DOHH2 (cell line): ENCODE measurements around the gene GATA5.

Experiments
- H3F3A ChIP-seq: fragments of 200-600 bp; sonication (generic), shearing (Covaris generic); 2 replicates; pipeline ENCODE4 v1.6.0; 2016; ENCODE audit warnings: antibody characterized with exemption, mild to moderate bottlenecking; ENCODE audit not compliant: control insufficient read depth, insufficient read depth
- H3K27ac ChIP-seq: fragments of 200-600 bp; sonication (generic); 2 replicates; pipeline ENCODE4 v1.5.1; 2014; ENCODE audit warnings: low read depth, mild to moderate bottlenecking, low read length, moderate library complexity
- H3K27me3 ChIP-seq: fragments of 200-600 bp; sonication (generic); 2 replicates; pipeline ENCODE4 v1.6.1; 2014; ENCODE audit warnings: mild to moderate bottlenecking, low read length, mixed read lengths; ENCODE audit not compliant: control insufficient read depth
- H3K36me3 ChIP-seq: fragments of 200-600 bp; sonication (generic); 2 replicates; pipeline ENCODE4 v1.6.1; 2014; ENCODE audit warnings: mild to moderate bottlenecking, low read length, moderate library complexity, mixed read lengths; ENCODE audit not compliant: control insufficient read depth
- H3K4me1 ChIP-seq: fragments of 200-600 bp; sonication (generic); 2 replicates; pipeline ENCODE4 v1.6.1; 2014; ENCODE audit warnings: mild to moderate bottlenecking, low read length, mixed read lengths; ENCODE audit not compliant: control insufficient read depth
- H3K4me2 ChIP-seq: fragments of 200-600 bp; sonication (generic); 2 replicates; pipeline ENCODE4 v1.6.0; 2014; ENCODE audit warnings: mild to moderate bottlenecking, low read length, moderate library complexity
- H3K4me3 ChIP-seq: fragments of 200-600 bp; sonication (generic); 2 replicates; pipeline ENCODE4 v1.5.1; 2014; ENCODE audit warnings: mild to moderate bottlenecking, low read length, mixed read lengths
- H3K79me2 ChIP-seq: fragments of 200-600 bp; sonication (generic); 2 replicates; pipeline ENCODE4 v1.6.1; 2014; ENCODE audit warnings: mild to moderate bottlenecking, low read length, mixed read lengths; ENCODE audit not compliant: control insufficient read depth
- H3K9me2 ChIP-seq: fragments of 200-600 bp; sonication (generic); replicated peaks from 2 replicates; pipeline ENCODE4 v1.6.1; 2014; ENCODE audit warnings: mild to moderate bottlenecking, low read length, mixed read lengths; ENCODE audit not compliant: control insufficient read depth
- H3K9me3 ChIP-seq: fragments of 200-600 bp; sonication (generic); 2 replicates; pipeline ENCODE4 v1.6.1; 2014; ENCODE audit warnings: antibody characterized with exemption, low read length, mixed read lengths; ENCODE audit not compliant: control insufficient read depth, insufficient read depth
- H4K20me1 ChIP-seq: fragments of 200-600 bp; sonication (generic); 2 replicates; pipeline ENCODE4 v1.6.0; 2014; ENCODE audit warnings: low read depth, mild to moderate bottlenecking, antibody characterized with exemption, low read length, moderate library complexity; ENCODE audit not compliant: control insufficient read depth, insufficient read depth
- EZH2phosphoT487 ChIP-seq: fragments of 200-600 bp; sonication (generic); IDR thresholded peaks from 2 replicates; pipeline ENCODE4 v1.6.1; 2017; ENCODE audit warnings: borderline replicate concordance, mild to moderate bottlenecking, antibody characterized with exemption, low read length, moderate library complexity, mixed read lengths
- TF ChIP-seq, protein P1 (sequence below): fragments of 200-600 bp; sonication (generic); IDR thresholded peaks from one replicate; pipeline ENCODE4 v1.5.1; 2014; ENCODE audit warnings: antibody characterized with exemption, mild to moderate bottlenecking, low read depth, low read length; ENCODE audit not compliant: poor library complexity, severe bottlenecking

GATA5 gene

DNA sequence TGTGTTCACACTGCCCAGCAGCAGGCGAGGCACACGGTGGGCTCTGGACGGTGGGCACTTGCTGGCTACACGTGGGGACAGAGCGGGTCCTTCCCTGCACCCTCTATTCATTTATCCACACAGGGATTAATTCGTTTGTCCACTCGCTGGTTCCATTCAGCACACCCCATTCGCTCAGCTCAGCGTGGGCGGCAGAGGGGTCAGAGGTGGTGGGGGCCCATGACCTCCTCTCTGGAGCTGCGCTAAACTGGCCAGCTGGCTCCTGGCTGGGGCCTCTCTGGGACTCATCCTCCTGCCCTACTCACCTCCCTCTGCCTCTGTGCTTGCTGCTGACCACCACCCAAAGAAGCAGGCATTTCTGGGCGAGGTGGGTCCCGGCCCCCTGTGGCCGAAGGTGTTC, 27.0 kb downstream of the GATA5 start:
- no peak overlapping the region for H3K27ac ChIP-seq

DNA sequence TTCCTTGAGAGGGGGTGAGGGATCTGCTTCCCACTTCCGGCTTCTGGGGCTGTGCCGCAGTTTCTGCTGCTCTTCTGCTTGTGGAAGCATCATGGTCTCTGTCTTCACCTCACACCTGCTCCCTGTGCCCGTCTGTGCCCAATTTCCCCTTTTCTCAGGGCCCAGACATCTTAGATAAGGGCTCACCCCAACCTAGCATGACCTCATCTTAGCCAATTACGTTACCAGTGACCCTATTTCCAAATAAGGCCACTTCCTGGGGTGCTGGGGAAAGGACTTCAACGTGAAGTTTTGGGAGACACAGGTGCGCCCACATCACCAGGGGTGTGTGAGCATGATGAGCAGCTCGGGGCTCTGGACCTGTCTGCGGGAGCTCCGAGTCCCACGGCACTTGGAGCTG, 27.8 kb downstream of the GATA5 start:
- no peaks in the 10 kb centered on the region for H3K9me3 ChIP-seq

More for the DNA sequence above, 27.0 kb downstream of the GATA5 start:
- Histone ChIP-seq H3K4me3 (no peak overlapping the region), H3K9me2 (no peaks in the 10 kb centered on the region), H3K27me3 (no peaks in the 10 kb centered on the region), H4K20me1 (no peaks in the 10 kb centered on the region), H3K36me3 (no peaks in the 10 kb centered on the region), H3F3A (no peaks in the 10 kb centered on the region), H3K4me1 (no peaks in the 10 kb centered on the region), H3K9me3 (no peaks in the 10 kb centered on the region), H3K4me2 (no peak overlapping the region), H3K79me2 (no peaks in the 10 kb centered on the region)
- TF ChIP-seq, protein P1, sequence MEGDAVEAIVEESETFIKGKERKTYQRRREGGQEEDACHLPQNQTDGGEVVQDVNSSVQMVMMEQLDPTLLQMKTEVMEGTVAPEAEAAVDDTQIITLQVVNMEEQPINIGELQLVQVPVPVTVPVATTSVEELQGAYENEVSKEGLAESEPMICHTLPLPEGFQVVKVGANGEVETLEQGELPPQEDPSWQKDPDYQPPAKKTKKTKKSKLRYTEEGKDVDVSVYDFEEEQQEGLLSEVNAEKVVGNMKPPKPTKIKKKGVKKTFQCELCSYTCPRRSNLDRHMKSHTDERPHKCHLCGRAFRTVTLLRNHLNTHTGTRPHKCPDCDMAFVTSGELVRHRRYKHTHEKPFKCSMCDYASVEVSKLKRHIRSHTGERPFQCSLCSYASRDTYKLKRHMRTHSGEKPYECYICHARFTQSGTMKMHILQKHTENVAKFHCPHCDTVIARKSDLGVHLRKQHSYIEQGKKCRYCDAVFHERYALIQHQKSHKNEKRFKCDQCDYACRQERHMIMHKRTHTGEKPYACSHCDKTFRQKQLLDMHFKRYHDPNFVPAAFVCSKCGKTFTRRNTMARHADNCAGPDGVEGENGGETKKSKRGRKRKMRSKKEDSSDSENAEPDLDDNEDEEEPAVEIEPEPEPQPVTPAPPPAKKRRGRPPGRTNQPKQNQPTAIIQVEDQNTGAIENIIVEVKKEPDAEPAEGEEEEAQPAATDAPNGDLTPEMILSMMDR, result no peak
- no peak for TF ChIP-seq EZH2phosphoT487

DNA sequence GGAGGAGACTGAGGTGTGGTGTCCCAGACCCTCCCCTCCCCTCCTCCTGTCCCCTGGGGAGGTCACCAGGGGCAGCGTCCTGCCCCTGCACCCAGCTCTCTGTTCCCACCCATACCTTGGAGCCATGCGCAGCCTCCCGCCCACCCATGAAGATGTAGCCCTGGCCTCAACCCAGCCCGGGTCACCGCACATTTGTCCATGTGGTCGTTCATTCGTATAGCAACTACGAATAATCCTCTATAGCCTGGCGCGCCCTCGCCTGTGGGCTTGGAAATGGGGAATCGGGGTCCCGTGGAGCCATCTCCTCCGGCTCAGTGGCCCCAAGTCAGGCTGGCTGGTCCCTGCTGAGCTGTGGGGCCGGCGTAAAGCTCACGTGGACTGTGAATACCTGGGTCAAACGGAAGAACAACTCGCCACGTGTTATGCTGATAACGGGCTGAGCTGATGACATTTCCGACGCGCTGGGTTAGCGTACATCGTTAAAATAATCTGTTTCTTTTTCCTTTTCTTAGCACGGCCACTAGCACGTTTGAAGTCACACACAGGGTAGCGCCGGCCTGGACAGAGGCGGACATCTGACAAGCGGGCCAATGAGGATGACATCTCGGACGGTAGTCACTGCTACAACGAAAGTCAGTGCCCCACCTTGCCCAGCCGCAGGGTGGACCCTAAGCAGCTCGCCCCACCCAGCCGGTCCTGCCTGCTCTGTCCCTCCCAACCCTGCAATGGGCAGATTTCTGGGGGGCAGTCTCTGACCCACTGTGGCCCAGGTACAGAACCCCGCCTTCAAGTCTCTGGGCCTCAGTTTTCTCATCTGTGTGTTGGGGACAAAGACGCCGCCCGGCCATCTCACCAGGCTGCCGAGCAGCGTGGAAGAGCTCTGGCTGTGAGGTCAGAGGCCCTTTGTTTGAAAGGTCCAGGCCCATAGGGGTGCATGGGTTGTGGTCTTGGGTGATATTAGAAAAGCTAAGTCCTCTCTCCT, 28.6 kb downstream of the GATA5 start:
- TF ChIP-seq, protein P1, result no peak
- no peak for TF ChIP-seq EZH2phosphoT487
- Histone ChIP-seq H3K9me2 (no peaks in the 10 kb centered on the region), H3K4me2 (no peak overlapping the region), H4K20me1 (no peaks in the 10 kb centered on the region), H3K27ac (no peak overlapping the region), H3K79me2 (no peaks in the 10 kb centered on the region), H3K27me3 (no peaks in the 10 kb centered on the region), H3F3A (no peaks in the 10 kb centered on the region), H3K9me3 (no peaks in the 10 kb centered on the region), H3K4me3 (no peak overlapping the region), H3K36me3 (no peaks in the 10 kb centered on the region), H3K4me1 (no peaks in the 10 kb centered on the region)

More for the DNA sequence above, 27.8 kb downstream of the GATA5 start:
- Histone ChIP-seq H3K4me1 (no peaks in the 10 kb centered on the region), H3K9me2 (no peaks in the 10 kb centered on the region), H3K27ac (no peak overlapping the region), H3F3A (no peaks in the 10 kb centered on the region), H3K27me3 (no peaks in the 10 kb centered on the region), H4K20me1 (no peaks in the 10 kb centered on the region), H3K4me3 (no peak overlapping the region), H3K4me2 (no peak overlapping the region), H3K36me3 (no peaks in the 10 kb centered on the region), H3K79me2 (no peaks in the 10 kb centered on the region)
- TF ChIP-seq, protein P1, result no peak
- no peak for TF ChIP-seq EZH2phosphoT487
